NCI-H82 (cell line): ENCODE measurements around the gene ELK4.
"Not testable (repeated sequence)": the region's sequence is repeated elsewhere in the genome, so short reads cannot be mapped to it uniquely, and the experiment has no call there.

Source experiments
- DNase-seq: peaks from one replicate; lab custom pipeline; 2025; lab: John Stamatoyannopoulos, UW

ELK4 gene

GRCh38 chr1:205664399-205665017 lies 32.7 kb upstream of the ELK4 start:
- peak; percentile 31 for DNase-seq

GRCh38 chr1:205663286-205663936 lies 31.6 kb upstream of the ELK4 start:
- DNase-seq: no peak

DNA sequence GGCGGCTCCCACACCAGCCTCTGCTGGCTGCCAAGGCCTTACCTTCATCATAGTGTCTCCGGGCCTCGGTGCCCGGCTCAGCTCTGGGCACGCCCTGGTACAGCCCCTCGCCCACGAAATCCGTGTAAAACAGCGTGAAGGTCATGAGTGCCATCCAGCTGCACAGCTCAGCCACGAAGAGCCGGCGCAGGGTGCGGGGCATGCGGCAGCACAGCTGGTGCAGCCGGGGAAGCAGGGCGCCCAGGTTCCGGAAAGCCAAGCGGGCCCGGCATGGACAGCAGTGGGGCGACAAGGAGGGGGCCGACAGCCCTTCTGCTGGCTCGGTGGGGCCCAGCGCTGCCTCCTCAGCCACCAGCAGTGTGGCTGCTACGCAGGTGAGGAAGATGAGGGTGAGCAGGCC lies 31.0 kb upstream of the ELK4 start:
- no peak for DNase-seq

GRCh38 chr1:205662135-205662738 lies 30.4 kb upstream of the ELK4 start:
- DNase-seq: peak; percentile 96

- DNase-seq: no peak
Observed at GRCh38 chr1:205661429-205662134, 29.8 kb upstream of the ELK4 start.

DNA sequence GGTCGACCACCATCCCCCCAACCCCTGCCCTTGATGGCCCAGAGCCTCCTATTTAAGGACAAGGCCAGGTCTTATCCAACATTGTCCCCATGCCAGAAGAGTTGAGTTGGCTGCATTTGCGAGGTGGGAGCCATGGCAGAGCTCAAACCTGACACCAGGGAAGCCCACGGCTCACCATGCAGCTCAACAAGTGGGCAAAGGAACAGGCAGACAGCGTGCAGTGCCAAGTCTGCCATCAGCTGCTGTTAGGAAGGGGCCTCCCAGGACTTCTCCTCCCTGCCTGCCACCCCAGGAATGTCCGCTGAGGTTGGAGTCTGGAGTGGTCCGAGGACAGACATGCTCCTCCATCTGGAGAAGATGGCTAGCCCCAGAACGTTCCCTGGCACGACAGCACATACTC lies 28.6 kb upstream of the ELK4 start:
- no peak for DNase-seq

- peak; percentile 88 for DNase-seq
Observed at GRCh38 chr1:205658943-205659581, 27.3 kb upstream of the ELK4 start.

- no peak for DNase-seq
Observed at GRCh38 chr1:205656236-205656635, 24.4 kb upstream of the ELK4 start.

GRCh38 chr1:205652984-205653383 lies 21.2 kb upstream of the ELK4 start:
- peak; percentile 70 for DNase-seq

DNA sequence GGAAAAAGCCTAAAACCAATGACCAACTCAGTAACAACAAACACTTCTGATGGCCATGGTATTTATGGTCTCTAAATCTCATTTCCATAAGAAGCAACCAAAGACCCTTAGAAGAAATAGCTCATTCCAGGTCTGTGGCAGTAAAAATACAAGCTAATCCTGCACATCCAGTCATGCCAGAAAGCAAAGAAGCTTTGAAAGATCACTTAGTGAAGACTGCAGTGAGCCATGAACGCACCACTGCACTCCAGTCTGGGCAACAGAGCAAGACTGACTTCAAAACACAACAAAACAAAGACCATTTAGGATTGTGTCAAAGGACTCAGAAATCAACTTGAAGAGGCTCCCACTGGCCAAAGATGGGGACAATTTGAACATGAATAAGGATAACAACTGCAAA lies 18.4 kb upstream of the ELK4 start:
- DNase-seq: no peak

DNA sequence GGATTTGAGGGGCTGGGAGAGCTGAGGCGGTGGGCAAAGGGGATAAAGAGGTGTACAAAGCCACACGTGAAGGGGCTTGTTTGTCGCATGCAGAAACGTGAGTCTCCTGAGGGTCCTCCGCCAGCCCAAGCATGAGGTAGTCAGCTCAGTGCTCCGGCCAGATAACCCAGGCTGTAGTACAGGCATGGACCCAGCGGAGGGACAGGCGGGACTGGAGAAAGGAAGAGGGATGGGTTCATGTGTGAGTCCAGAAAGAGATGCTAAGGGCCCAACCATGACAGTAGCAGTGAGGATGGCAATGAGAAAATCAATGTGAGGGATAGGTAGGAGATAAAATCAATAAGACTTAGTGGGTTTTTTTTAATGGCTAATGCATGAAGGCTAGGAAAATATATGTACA lies 13.7 kb upstream of the ELK4 start:
- DNase-seq: no peak

DNA sequence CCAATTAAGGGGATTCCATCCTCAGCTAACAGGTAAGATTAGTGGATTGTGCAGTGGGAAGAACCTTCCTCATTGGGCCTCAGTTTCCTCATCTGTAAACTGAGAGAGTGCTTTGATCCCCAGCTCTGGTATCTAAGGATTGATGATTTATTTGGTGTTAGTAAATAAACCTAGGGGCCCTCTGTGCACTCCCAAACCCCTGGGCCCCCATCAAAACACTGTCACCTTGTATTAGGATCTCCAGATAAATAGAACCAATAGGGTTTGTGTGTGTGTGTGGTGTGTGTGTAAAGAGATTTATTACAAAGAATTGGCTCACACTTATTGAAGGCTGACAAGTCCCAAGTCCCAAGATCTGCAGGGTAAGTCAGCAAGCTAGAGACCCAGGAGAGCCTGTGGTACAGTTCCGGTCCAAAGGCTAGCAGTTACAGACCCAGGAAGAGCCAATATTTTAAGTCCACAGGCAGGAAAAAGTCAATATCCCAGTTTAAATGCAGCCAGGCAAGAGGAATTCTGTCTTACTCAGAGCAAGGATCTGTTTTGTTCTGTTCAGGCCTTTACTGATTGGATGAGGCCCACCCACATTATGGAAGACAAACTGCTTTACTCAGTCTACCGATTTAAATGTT lies 11.0 kb upstream of the ELK4 start:
- no peak for DNase-seq

DNA sequence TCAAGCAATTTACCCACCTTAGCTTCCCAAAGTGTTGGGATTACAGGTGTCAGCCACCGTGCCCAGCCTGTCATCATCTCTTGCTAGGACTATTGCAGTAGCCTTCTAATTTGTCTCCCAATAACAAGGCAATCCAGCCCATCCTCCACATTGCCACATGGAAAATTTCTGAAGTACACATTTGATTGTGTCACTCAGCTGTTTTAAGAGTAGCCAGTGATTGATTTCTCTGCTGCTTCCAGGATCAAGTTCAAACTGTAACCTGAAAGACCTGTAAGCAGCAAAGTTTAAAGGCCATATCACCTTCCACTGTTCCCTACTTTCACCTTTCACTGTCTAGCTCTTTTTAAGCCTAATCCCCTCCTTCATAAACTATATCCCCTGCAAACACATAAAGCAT lies 7.8 kb upstream of the ELK4 start:
- DNase-seq: no peak

GRCh38 chr1:205637854-205638468 lies 6.2 kb upstream of the ELK4 start:
- no peak for DNase-seq

- DNase-seq: no peak
Observed at GRCh38 chr1:205636732-205637131, 4.9 kb upstream of the ELK4 start.

DNA sequence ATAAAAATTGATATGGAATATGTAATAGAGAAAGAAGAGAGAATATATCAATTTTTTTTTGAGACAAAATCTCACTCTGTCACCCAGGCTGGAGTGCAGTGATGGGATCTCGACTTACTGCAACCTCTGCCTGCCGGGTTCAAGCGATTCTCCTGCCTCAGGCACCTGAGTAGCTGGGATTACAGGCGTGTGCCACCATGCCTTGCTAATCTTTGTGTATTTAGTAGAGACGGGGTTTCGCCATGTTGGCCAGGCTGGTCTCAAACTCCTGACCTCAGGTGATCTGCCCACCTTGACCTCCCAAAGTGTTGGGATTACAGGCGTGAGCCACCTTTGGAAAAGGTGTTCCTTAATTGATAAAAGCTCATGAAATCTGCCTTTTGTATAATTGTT lies 4.3 kb upstream of the ELK4 start:
- DNase-seq: not testable (repeated sequence)

GRCh38 chr1:205633421-205633976 lies 1.7 kb upstream of the ELK4 start:
- no peak for DNase-seq

DNA sequence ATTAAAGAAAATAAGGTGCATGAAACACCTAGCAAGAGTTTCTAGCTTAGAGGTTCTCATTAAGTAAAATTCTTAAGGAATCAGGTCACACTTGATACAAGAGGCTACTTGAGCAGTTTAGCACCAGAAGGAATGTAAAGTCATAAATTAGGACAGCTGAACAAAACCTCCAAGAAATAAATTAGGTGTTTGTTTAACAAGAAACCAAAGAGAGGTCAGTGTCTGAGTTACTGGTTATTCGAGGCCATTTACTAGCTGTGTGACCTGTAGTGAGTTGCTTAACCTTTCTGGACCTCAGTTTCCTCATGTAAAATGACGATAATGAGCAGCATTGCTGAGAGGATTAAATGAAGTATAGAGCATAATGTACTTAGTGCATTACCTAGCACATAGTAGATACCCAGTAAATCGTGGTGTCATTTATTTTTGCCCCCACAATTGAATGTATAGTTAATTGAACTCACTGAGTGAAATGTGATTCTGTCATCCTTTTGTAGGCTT lies 908 bp upstream of the ELK4 start:
- no peak for DNase-seq

DNA sequence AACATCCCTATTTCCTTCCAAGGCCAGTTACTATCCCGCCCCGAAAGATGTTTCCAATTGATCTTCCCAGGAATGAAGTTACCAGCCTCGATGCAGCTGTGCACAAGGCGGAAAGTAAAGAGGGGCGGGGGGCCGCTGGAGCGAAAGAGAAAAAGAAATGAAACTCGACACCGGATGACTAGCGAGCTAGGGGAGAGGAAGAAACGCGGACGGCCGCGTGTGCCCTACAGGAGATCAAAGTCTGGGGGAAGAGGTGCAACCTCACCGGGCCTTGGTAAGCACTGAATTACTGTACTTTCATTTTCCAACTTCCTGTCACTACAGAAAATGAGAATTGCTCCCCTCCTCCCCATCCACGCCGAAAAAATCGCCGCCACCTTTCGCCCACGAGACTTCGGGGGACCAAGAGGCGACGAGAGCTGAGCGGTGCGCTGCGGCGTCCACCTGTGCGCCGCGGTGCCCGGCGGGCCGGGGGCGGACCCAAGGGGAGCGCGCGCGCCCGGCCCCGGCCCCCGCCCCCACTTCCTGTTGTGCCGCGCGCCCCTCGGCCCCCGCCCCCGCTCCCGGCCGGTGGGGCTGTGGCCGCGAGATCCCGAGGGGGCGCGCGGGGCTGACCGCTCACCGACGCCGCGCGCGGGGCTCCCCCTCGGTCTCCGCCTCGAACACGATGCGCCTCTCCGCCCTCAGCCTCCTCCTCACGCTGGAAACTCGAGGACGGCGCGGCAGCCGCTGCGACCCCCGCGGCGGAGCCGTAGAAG lies 622 bp downstream of the ELK4 start:
- DNase-seq: peak; percentile 90

- no peak for DNase-seq
Observed at GRCh38 chr1:205630651-205631009, 1.2 kb downstream of the ELK4 start.
